ENCODE data around the gene ARRDC3.
"Not testable (repeated sequence)": the region's sequence is repeated elsewhere in the genome, so short reads cannot be mapped to it uniquely, and the experiment has no call there.

ARRDC3 gene

GRCh38 chr5:91388362-91388761, 5.2 kb upstream of the ARRDC3 start:
- TF ChIP-seq, protein P1, sequence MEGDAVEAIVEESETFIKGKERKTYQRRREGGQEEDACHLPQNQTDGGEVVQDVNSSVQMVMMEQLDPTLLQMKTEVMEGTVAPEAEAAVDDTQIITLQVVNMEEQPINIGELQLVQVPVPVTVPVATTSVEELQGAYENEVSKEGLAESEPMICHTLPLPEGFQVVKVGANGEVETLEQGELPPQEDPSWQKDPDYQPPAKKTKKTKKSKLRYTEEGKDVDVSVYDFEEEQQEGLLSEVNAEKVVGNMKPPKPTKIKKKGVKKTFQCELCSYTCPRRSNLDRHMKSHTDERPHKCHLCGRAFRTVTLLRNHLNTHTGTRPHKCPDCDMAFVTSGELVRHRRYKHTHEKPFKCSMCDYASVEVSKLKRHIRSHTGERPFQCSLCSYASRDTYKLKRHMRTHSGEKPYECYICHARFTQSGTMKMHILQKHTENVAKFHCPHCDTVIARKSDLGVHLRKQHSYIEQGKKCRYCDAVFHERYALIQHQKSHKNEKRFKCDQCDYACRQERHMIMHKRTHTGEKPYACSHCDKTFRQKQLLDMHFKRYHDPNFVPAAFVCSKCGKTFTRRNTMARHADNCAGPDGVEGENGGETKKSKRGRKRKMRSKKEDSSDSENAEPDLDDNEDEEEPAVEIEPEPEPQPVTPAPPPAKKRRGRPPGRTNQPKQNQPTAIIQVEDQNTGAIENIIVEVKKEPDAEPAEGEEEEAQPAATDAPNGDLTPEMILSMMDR (IDR thresholded peaks at IDR 0.05), result no peak
- Mint-ChIP-seq H3K27me3 (ENCODE audit: low read depth, poor library complexity) (no peaks in the 10 kb centered on the region), H3K9me3 (no peaks in the 10 kb centered on the region), H3K27ac (no peak overlapping the region), H3K4me3 (no peak overlapping the region), H3K36me3 (ENCODE audit: low read depth) (no peaks in the 10 kb centered on the region), H3K4me1 (peaks cover 12% of the 10 kb centered on the region)
- no peak for DNase-seq

- Mint-ChIP-seq H3K36me3 (ENCODE audit: low read depth) (no peaks in the 10 kb centered on the region), H3K4me1 (peaks cover 12% of the 10 kb centered on the region), H3K4me3 (no peak overlapping the region), H3K27me3 (ENCODE audit: low read depth, poor library complexity) (no peaks in the 10 kb centered on the region), H3K27ac (no peak overlapping the region), H3K9me3 (no peaks in the 10 kb centered on the region)
- TF ChIP-seq, protein P1 (IDR thresholded peaks at IDR 0.05), result no peak
- no peak for DNase-seq
These were observed 3.0 kb upstream of the ARRDC3 start for GRCh38 chr5:91386120-91386519.

GRCh38 chr5:91385596-91385995, 2.5 kb upstream of the ARRDC3 start:
- not testable (repeated sequence) for H3K27ac Mint-ChIP-seq; H3K4me3 Mint-ChIP-seq; DNase-seq; H3K9me3 Mint-ChIP-seq; H3K27me3 Mint-ChIP-seq (ENCODE audit: low read depth, poor library complexity); H3K36me3 Mint-ChIP-seq (ENCODE audit: low read depth)
- H3K4me1 Mint-ChIP-seq, result peaks cover 12% of the 10 kb centered on the region

DNA sequence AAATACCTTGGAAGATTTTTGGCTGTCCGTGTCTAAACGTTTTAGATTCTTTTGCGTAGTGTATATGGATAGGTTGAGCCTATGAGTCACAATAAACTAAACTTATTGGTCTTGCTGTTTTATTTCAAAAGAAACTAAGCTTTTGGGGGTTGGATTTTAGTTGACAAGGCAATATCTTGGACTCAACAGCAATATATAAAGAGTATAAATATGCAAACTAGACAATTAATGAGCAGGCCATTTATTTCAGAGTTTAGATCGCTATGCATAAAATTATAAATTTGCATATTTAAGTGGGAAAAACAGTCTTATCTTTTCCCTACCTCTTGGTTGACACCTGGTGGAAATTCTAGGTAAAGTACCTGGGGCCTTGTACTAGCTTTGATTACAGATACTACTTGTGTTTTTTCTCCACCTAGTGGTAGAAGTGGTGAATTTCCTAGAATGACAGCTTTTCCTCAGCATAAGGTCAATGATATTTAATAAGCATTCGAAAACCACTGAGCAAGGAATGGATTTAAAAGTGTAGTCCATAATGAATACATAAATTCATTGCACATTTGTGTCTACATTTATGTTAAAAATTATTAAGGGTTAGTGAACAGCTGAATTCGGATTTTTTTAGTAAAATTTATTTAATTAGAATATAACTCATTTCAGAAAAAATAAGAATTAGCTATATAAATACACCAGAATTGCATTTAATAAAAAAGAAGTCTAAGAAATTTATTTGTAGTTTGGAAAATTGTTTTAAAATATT, 1.7 kb upstream of the ARRDC3 start:
- peak overlapping the region; percentile 96 for H3K4me3 Mint-ChIP-seq
- no peaks in the 10 kb centered on the region for H3K27me3 Mint-ChIP-seq (ENCODE audit: low read depth, poor library complexity)
- H3K4me1 Mint-ChIP-seq, result peaks cover 14% of the 10 kb centered on the region
- DNase-seq, result peak; percentile 43
- H3K9me3 Mint-ChIP-seq, result no peaks in the 10 kb centered on the region
- H3K27ac Mint-ChIP-seq, result peak overlapping the region; percentile 98
- H3K36me3 Mint-ChIP-seq (ENCODE audit: low read depth), result peaks cover 2% of the 10 kb centered on the region
- TF ChIP-seq, protein P1 (IDR thresholded peaks at IDR 0.05), result peak; percentile 98

- peaks cover 6% of the 10 kb centered on the region for H3K36me3 Mint-ChIP-seq (ENCODE audit: low read depth)
- peaks cover 20% of the 10 kb centered on the region for H3K4me1 Mint-ChIP-seq
- TF ChIP-seq, protein P1 (IDR thresholded peaks at IDR 0.05), result no peak
- H3K27me3 Mint-ChIP-seq (ENCODE audit: low read depth, poor library complexity), result no peaks in the 10 kb centered on the region
- DNase-seq, result no peak
- no peaks in the 10 kb centered on the region for H3K9me3 Mint-ChIP-seq
- H3K4me3 Mint-ChIP-seq, result peak overlapping the region; percentile 96
- peak overlapping the region; percentile 98 for H3K27ac Mint-ChIP-seq
These were observed 811 bp upstream of the ARRDC3 start for GRCh38 chr5:91383956-91384300.

GRCh38 chr5:91382530-91383026, 539 bp downstream of the ARRDC3 start:
- H3K9me3 Mint-ChIP-seq, result no peaks in the 10 kb centered on the region
- TF ChIP-seq, protein P1 (IDR thresholded peaks at IDR 0.05), result no peak
- H3K27me3 Mint-ChIP-seq (ENCODE audit: low read depth, poor library complexity), result no peaks in the 10 kb centered on the region
- peak overlapping the region; percentile 99 for H3K27ac Mint-ChIP-seq
- no peak for DNase-seq
- H3K36me3 Mint-ChIP-seq (ENCODE audit: low read depth), result peaks cover 16% of the 10 kb centered on the region
- peak overlapping the region; percentile 96 for H3K4me3 Mint-ChIP-seq
- peaks cover 31% of the 10 kb centered on the region for H3K4me1 Mint-ChIP-seq

Measured in nephron progenitor cell (in vitro differentiated cells).